Cardiac muscle cell (in vitro differentiated cells and primary cell): ENCODE results near the gene GTF2H3. TPM values are rescaled to one million over a fixed set of nuclear protein-coding genes. Genes with fewer than 3 reads are reported as not detected.

Source experiments
- DNase-seq, 2 donors: peaks; one replicate each; pipeline versions ENCODE4 v3.0.0 to v3.0.0-alpha.2; 2010 to 2017; ENCODE audit warnings: low read depth in 1 of 2, low spot score in 1 of 2
- H3K27ac ChIP-seq: fragments of 200-600 bp; sonication (generic); 2 replicates; pipeline ENCODE4 v1.5.1; 2016
- H3K27me3 ChIP-seq: fragments of 200-600 bp; sonication (generic); 2 replicates; pipeline ENCODE4 v1.6.0; 2016; ENCODE audit warnings: control low read depth
- H3K36me3 ChIP-seq: fragments of 200-600 bp; sonication (generic); 2 replicates; pipeline ENCODE4 v1.5.1; 2016; ENCODE audit warnings: control low read depth
- H3K4me1 ChIP-seq: fragments of 200-600 bp; sonication (generic); 2 replicates; pipeline ENCODE4 v1.8.1; 2017; ENCODE audit warnings: low read depth, mild to moderate bottlenecking, mixed run types
- H3K4me3 ChIP-seq: fragments of 200-600 bp; sonication (generic); 2 replicates; pipeline ENCODE4 v1.5.1; 2016; ENCODE audit warnings: mild to moderate bottlenecking
- H3K9me3 ChIP-seq: fragments of 200-600 bp; sonication (generic); 2 replicates; pipeline ENCODE4 v1.5.1; 2017; ENCODE audit warnings: low read depth, mild to moderate bottlenecking, control low read depth
- polyA plus RNA-seq: library from polyadenylated mRNA; unstranded; fragments of >200 nt; fragmentation: Nextera tagmentation; extraction: Ambion mirVana; gene quantifications from 2 replicates; pipeline ENCODE4 v1.2.1, GENCODE V29; 2016
- total RNA-seq: library from RNA; depleted of rRNA; stranded (reverse); fragments of >200 nt; gene quantifications from 2 replicates; pipeline ENCODE4 v1.2.3, GENCODE V29; 2016
- TF ChIP-seq, protein P1 (sequence below): IDR thresholded peaks from 2 replicates; pipeline ENCODE4 v1.5.1; 2012; ENCODE audit warnings: low read depth, mild to moderate bottlenecking, low read length

GTF2H3 gene
- total and polyA plus RNA-seq, 2 experiments from 2014 or later: 14.7 to 16.2 TPM

DNA sequence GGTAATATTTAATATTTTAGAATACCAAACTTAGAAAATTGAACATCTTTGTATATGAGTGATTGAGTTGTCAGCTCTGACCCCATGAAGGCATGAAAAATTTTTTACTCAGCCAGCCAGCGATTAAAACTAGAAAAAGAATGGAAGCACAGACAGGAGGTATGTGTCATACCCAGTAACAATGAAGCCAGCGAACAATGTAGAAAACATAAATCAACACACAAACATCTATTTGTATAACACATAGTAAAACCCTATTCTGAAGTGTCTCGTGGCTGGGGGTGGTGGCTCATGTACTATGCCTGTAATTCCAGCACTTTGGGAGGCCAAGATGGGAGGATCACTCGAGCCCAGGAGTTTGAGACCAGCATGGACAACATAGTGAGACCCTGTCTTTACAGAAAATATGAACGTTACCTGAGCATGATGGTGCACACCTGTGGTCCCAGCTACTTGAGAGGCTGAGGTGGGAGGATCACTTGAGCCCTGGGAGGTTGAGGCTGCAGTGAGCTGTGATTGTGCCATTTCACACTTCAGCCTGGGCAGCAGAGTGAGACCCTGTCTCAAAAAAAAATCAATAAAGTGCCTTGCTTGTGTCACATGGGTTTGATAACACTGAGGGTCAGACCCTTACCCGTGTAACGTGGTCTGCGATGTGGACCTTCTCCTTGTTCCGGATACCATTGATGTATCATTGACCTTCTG is 43.1 kb downstream of the GTF2H3 start:
- H3K36me3 ChIP-seq: peaks cover 14% of the 10 kb centered on the region
- no peak overlapping the region for H3K4me3 ChIP-seq
- TF ChIP-seq, protein P1, sequence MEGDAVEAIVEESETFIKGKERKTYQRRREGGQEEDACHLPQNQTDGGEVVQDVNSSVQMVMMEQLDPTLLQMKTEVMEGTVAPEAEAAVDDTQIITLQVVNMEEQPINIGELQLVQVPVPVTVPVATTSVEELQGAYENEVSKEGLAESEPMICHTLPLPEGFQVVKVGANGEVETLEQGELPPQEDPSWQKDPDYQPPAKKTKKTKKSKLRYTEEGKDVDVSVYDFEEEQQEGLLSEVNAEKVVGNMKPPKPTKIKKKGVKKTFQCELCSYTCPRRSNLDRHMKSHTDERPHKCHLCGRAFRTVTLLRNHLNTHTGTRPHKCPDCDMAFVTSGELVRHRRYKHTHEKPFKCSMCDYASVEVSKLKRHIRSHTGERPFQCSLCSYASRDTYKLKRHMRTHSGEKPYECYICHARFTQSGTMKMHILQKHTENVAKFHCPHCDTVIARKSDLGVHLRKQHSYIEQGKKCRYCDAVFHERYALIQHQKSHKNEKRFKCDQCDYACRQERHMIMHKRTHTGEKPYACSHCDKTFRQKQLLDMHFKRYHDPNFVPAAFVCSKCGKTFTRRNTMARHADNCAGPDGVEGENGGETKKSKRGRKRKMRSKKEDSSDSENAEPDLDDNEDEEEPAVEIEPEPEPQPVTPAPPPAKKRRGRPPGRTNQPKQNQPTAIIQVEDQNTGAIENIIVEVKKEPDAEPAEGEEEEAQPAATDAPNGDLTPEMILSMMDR: no peak

DNA sequence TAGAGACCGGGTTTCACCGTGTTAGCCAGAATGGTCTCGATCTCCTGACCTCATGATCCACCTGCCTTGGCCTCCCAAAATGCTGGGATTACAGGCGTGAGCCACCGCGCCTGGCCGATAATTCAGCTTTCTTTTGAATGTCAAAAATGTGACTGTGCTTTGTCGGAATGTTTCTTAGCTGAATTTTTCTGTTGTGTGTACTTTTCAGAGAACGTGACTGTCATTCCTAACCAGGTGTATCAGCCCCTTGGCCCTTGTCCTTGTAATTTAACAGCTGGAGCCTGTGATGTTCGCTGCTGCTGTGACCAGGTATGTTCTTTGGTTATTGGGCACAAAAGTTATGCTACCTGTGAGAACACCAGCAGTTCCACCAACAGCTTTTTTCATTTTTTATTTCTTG is 45.4 kb downstream of the GTF2H3 start:
- no peaks in the 10 kb centered on the region for H3K27me3 ChIP-seq
- H3K27ac ChIP-seq: no peak overlapping the region
- no peaks in the 10 kb centered on the region for H3K4me1 ChIP-seq
- no peak for DNase-seq
- H3K4me3 ChIP-seq: no peak overlapping the region
- no peaks in the 10 kb centered on the region for H3K9me3 ChIP-seq
- H3K36me3 ChIP-seq: peaks cover 14% of the 10 kb centered on the region
- TF ChIP-seq, protein P1: no peak

More for the DNA sequence above, 43.1 kb downstream of the GTF2H3 start:
- Histone ChIP-seq H3K27ac (no peak overlapping the region), H3K27me3 (no peaks in the 10 kb centered on the region), H3K9me3 (no peaks in the 10 kb centered on the region), H3K4me1 (peaks cover 2% of the 10 kb centered on the region)
- no peak for DNase-seq

DNA sequence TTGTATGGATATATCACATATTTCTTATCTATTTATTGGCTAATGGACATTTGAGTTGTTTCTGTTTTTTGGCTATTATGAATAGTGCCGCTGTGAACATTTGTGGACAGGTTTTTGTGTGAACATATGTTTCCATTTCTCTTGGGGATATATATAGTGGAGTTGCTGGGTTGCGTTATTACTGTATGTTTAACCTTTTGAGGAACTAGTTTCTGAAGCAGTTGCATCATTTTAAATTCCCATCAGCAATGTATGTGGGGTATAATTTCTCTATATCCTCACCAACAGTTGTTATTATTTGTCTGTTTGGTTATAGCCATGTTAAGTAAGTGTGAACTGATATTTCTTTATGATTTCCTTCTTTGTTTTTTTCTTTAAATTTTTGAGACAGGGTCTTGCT is 48.0 kb downstream of the GTF2H3 start:
- Histone ChIP-seq H3K4me3 (no peak overlapping the region), H3K27me3 (no peaks in the 10 kb centered on the region), H3K4me1 (no peaks in the 10 kb centered on the region), H3K9me3 (no peaks in the 10 kb centered on the region), H3K27ac (no peak overlapping the region), H3K36me3 (peaks cover 7% of the 10 kb centered on the region)
- no peak for DNase-seq
- TF ChIP-seq, protein P1: no peak

DNA sequence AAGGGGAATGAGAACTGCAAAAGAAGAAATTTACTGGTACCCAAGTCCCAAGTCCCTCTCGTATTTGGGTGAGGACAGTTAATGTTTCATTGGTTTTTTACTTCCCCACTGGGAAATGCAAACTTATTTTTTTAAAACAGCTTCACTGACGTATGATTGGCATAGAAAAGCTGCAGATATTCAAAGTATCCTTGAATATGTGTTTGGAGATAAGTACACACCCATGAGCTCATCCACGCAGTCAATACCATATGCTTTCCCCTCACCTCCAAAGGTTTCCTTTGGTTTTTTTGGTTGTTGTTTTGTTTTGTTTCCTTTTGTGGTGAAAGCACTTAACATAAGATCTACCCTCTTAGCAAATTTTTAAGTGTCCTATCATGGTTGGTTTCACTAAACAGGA is 50.3 kb downstream of the GTF2H3 start:
- Histone ChIP-seq H3K27ac (no peak overlapping the region), H3K9me3 (no peaks in the 10 kb centered on the region), H3K4me3 (no peak overlapping the region), H3K4me1 (no peaks in the 10 kb centered on the region), H3K27me3 (no peaks in the 10 kb centered on the region), H3K36me3 (peaks cover 4% of the 10 kb centered on the region)
- TF ChIP-seq, protein P1: no peak
- DNase-seq: no peak

DNA sequence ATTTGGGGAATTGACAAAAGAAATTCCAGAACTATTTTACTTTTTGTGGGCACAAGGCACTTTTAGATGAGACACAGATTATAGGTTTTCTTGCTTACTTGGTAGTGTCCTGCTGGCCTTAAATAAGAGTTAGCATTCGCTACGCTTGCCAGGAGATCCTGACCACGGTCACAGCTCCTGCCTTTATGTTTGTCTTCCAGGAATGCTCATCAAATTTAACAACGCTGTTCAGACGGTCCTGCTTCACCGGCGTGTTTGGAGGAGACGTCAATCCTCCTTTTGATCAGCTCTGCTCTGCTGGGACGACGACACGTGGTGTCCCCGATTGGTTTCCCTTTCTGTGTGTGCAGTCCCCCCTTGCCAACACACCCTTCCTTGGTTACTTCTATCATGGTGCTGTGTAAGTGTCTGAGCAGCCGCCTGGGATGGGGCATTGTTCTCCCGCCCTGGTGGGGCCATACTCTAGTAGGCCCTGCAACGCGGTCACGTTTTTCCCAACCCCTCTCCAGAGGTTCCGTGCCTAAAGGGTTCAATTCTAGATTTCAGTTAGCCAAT is 53.1 kb downstream of the GTF2H3 start:
- TF ChIP-seq, protein P1: no peak
- no peak for DNase-seq
- Histone ChIP-seq H3K27ac (no peak overlapping the region), H3K4me1 (no peaks in the 10 kb centered on the region), H3K4me3 (no peak overlapping the region), H3K27me3 (no peaks in the 10 kb centered on the region), H3K36me3 (peaks cover under 1% of the 10 kb centered on the region), H3K9me3 (no peaks in the 10 kb centered on the region)
